CD4-positive, alpha-beta memory T cell (primary cell): ENCODE measurements around the gene WASL. TPM values are rescaled to one million over a fixed set of nuclear protein-coding genes. Genes with fewer than 3 reads are reported as not detected.

Source experiments
- CTCF ChIA-PET: fragments of 350-600 bp; sonication (Branson Sonifier 250); formaldehyde crosslinking; loops from one replicate; lab custom pipeline; 2021; ENCODE audit warnings: inconsistent platforms; ENCODE audit not compliant: partially characterized antibody; lab: Charles Lee
- POLR2A ChIA-PET: fragments of 350-600 bp; sonication (Branson Sonifier 250); formaldehyde crosslinking; loops from one replicate; lab custom pipeline; 2021; ENCODE audit not compliant: partially characterized antibody; lab: Charles Lee
- DNase-seq, 5 donors: peaks; one replicate each; pipeline versions ENCODE4 v3.0.0 to v3.0.0-alpha.2; 2020 to 2022; ENCODE audit warnings: mixed read lengths in 1 of 5
- H3K27ac ChIP-seq: one replicate; pipeline ENCODE4 v1.7.0; 2013; ENCODE audit warnings: low read depth, low read length
- H3K27me3 ChIP-seq: 2 replicates; pipeline ENCODE4 v1.7.0; 2013; ENCODE audit warnings: mild to moderate bottlenecking, low read length, moderate library complexity; ENCODE audit not compliant: insufficient read depth
- H3K36me3 ChIP-seq: 2 replicates; pipeline ENCODE4 v1.7.0; 2013; ENCODE audit warnings: mild to moderate bottlenecking, low read length, moderate library complexity; ENCODE audit not compliant: insufficient read depth
- H3K4me1 ChIP-seq: 2 replicates; pipeline ENCODE4 v1.7.0; 2013; ENCODE audit warnings: mild to moderate bottlenecking, low read length, moderate library complexity; ENCODE audit not compliant: insufficient read depth
- H3K4me3 ChIP-seq, 2 donors: one replicate each; pipeline ENCODE4 v1.7.0; 2013; ENCODE audit warnings: low read length in 2 of 2, mild to moderate bottlenecking in 1 of 2
- H3K9me3 ChIP-seq, 2 donors: one replicate each; pipeline ENCODE4 v1.7.0; 2013; ENCODE audit warnings: low read length in 2 of 2, control low read depth in 1 of 2; ENCODE audit not compliant: control insufficient read depth in 1 of 2
- H3K27ac Mint-ChIP-seq, 7 donors: one replicate each; pipeline ENCODE4 v1.8.0; 2020 to 2021; ENCODE audit warnings: mixed read lengths in 7 of 7, mild to moderate bottlenecking in 6 of 7, inconsistent platforms in 3 of 7, moderate library complexity in 3 of 7
- H3K27me3 Mint-ChIP-seq, 2 donors: one replicate each; pipeline ENCODE4 v1.8.0; 2020 to 2021; ENCODE audit warnings: mixed read lengths in 2 of 2
- H3K36me3 Mint-ChIP-seq, 2 donors: one replicate each; pipeline ENCODE4 v1.8.0; 2020 to 2021; ENCODE audit warnings: mixed read lengths in 2 of 2, inconsistent platforms in 1 of 2, mild to moderate bottlenecking in 1 of 2
- H3K4me1 Mint-ChIP-seq, 4 donors: one replicate each; pipeline ENCODE4 v1.8.0; 2020 to 2021; ENCODE audit warnings: mixed read lengths in 4 of 4, mild to moderate bottlenecking in 1 of 4
- H3K4me3 Mint-ChIP-seq, 8 donors: one replicate each; pipeline ENCODE4 v1.8.0; 2020 to 2021; ENCODE audit warnings: mixed read lengths in 8 of 8, mild to moderate bottlenecking in 7 of 8, moderate library complexity in 6 of 8, inconsistent platforms in 3 of 8
- H3K9me3 Mint-ChIP-seq, 8 donors: one replicate each; pipeline ENCODE4 v1.8.0; 2020 to 2021; ENCODE audit warnings: mixed read lengths in 8 of 8, mild to moderate bottlenecking in 5 of 8, inconsistent platforms in 3 of 8, moderate library complexity in 1 of 8
- intact Hi-C: fragments of 100-400 bp; cut with micrococcal nuclease; formaldehyde crosslinking; loops from one replicate; pipeline ENCODE4 v1.15.1; 2023
- polyA plus RNA-seq, 2 donors: library from polyadenylated mRNA; unstranded; fragments of 300-500 nt; fragmentation: Illumina TruSeq; gene quantifications; one replicate each; pipeline ENCODE4 v1.2.3, GENCODE V29; 2021
- total RNA-seq, 2 experiments: library from RNA; stranded (reverse); gene quantifications; one replicate each; pipeline ENCODE4 v1.2.3, GENCODE V29; 2021

The WASL gene
- total and polyA plus RNA-seq, 4 experiments from 2014 or later, result 1.9 to 13.5 (median 7.8) TPM

GRCh38 chr7:123647106-123647730 lies 101.6 kb downstream of the WASL start:
- Mint-ChIP-seq H3K9me3 (no peaks in the 10 kb centered on the region), H3K27ac (no peak overlapping the region), H3K27me3 (peaks cover 8 to 17% of the 10 kb centered on the region in 2 donors), H3K4me1 (no peaks in the 10 kb centered on the region), H3K36me3 (no peaks in the 10 kb centered on the region), H3K4me3 (no peak overlapping the region)
- Histone ChIP-seq H3K27ac (no peak overlapping the region), H3K4me1 (no peaks in the 10 kb centered on the region), H3K4me3 (no peak overlapping the region), H3K9me3 (no peaks in the 10 kb centered on the region), H3K36me3 (no peaks in the 10 kb centered on the region), H3K27me3 (peaks cover under 1% of the 10 kb centered on the region)
- CTCF ChIA-PET, result interaction anchor here (2.6 kb wide), 1 partner anchor 23 kb away, joined by 5 read pairs; no protein-coding TSS in a partner anchor
- intact Hi-C loops, result no loop called here
- POLR2A ChIA-PET, result no interaction called here
- no peak for DNase-seq

GRCh38 chr7:123645516-123645915 lies 103.3 kb downstream of the WASL start:
- no peak overlapping the region for H3K27ac ChIP-seq
- Mint-ChIP-seq H3K27me3 (peaks cover 8 to 15% of the 10 kb centered on the region in 2 donors), H3K4me3 (no peak overlapping the region), H3K36me3 (no peaks in the 10 kb centered on the region), H3K4me1 (no peaks in the 10 kb centered on the region), H3K9me3 (no peaks in the 10 kb centered on the region), H3K27ac (no peak overlapping the region)
- H3K9me3 ChIP-seq, result no peaks in the 10 kb centered on the region
- no peaks in the 10 kb centered on the region for H3K36me3 ChIP-seq
- no peak overlapping the region for H3K4me3 ChIP-seq
- CTCF ChIA-PET, result interaction anchor here (0.7 to 3.4 kb wide), 4 partner anchors 9 to 220 kb away, joined by 3 to 8 read pairs (median 4); partner anchors contain the start of gene LMOD2
- peaks cover 5% of the 10 kb centered on the region for H3K27me3 ChIP-seq
- intact Hi-C loops, result no loop called here
- POLR2A ChIA-PET, result no interaction called here
- no peaks in the 10 kb centered on the region for H3K4me1 ChIP-seq
- DNase-seq, result no peak

GRCh38 chr7:123643495-123644441 lies 105.0 kb downstream of the WASL start:
- no peaks in the 10 kb centered on the region for H3K9me3 Mint-ChIP-seq

GRCh38 chr7:123641901-123642300 lies 106.9 kb downstream of the WASL start:
- Mint-ChIP-seq H3K36me3 (no peaks in the 10 kb centered on the region), H3K27me3 (peaks cover 12 to 25% of the 10 kb centered on the region in 2 donors), H3K4me3 (no peak overlapping the region), H3K4me1 (no peaks in the 10 kb centered on the region), H3K27ac (no peak overlapping the region), H3K9me3 (peaks cover 0 to 1% (median 0%) of the 10 kb centered on the region in 8 donors)
- no peak overlapping the region for H3K27ac ChIP-seq
- H3K27me3 ChIP-seq, result peaks cover 5% of the 10 kb centered on the region
- POLR2A ChIA-PET, result no interaction called here
- intact Hi-C loops, result no loop called here
- H3K4me1 ChIP-seq, result no peaks in the 10 kb centered on the region
- no peak for DNase-seq
- CTCF ChIA-PET, result no interaction called here
- no peak overlapping the region for H3K4me3 ChIP-seq
- H3K36me3 ChIP-seq, result no peaks in the 10 kb centered on the region
- H3K9me3 ChIP-seq, result no peaks in the 10 kb centered on the region

More at GRCh38 chr7:123643495-123644441, 105.0 kb downstream of the WASL start:
- no peak for DNase-seq
- Histone ChIP-seq H3K4me1 (no peaks in the 10 kb centered on the region), H3K4me3 (no peak overlapping the region), H3K9me3 (no peaks in the 10 kb centered on the region), H3K27me3 (peaks cover 5% of the 10 kb centered on the region), H3K36me3 (no peaks in the 10 kb centered on the region), H3K27ac (no peak overlapping the region)
- peaks cover 8 to 14% of the 10 kb centered on the region in 2 donors for H3K27me3 Mint-ChIP-seq
- intact Hi-C loops, result no loop called here
- H3K36me3 Mint-ChIP-seq, result no peaks in the 10 kb centered on the region
- no peak overlapping the region for H3K27ac Mint-ChIP-seq
- H3K4me1 Mint-ChIP-seq, result no peaks in the 10 kb centered on the region
- ChIA-PET POLR2A (no interaction called here), CTCF (interaction anchor here (0.7 to 3.4 kb wide), 5 partner anchors 8 to 221 kb away, joined by 3 to 8 read pairs (median 4); partner anchors contain the start of gene LMOD2)
- no peak overlapping the region for H3K4me3 Mint-ChIP-seq

- Histone ChIP-seq H3K36me3 (no peaks in the 10 kb centered on the region), H3K27ac (no peak overlapping the region), H3K4me1 (no peaks in the 10 kb centered on the region), H3K9me3 (no peaks in the 10 kb centered on the region), H3K4me3 (no peak overlapping the region), H3K27me3 (peaks cover 5% of the 10 kb centered on the region)
- no peak for DNase-seq
- ChIA-PET CTCF (no interaction called here), POLR2A (no interaction called here)
- intact Hi-C loops, result no loop called here
- peaks cover 12 to 21% of the 10 kb centered on the region in 2 donors for H3K27me3 Mint-ChIP-seq
- no peak overlapping the region for H3K27ac Mint-ChIP-seq
- H3K4me3 Mint-ChIP-seq, result no peak overlapping the region
- H3K4me1 Mint-ChIP-seq, result no peaks in the 10 kb centered on the region
- H3K9me3 Mint-ChIP-seq, result peaks cover 0 to 1% (median 0%) of the 10 kb centered on the region in 8 donors
- no peaks in the 10 kb centered on the region for H3K36me3 Mint-ChIP-seq
These were observed 108.2 kb downstream of the WASL start for GRCh38 chr7:123640583-123640982.

- CTCF ChIA-PET, result interaction anchor here (1.4 kb wide), 1 partner anchor 15 kb away, joined by 4 read pairs; no protein-coding TSS in a partner anchor
- DNase-seq, result no peak
- H3K4me1 ChIP-seq, result no peaks in the 10 kb centered on the region
- H3K36me3 ChIP-seq, result no peaks in the 10 kb centered on the region
- intact Hi-C loops, result no loop called here
- no peak overlapping the region for H3K27ac ChIP-seq
- Mint-ChIP-seq H3K27ac (no peak overlapping the region), H3K9me3 (peaks cover 0 to 1% (median 0%) of the 10 kb centered on the region in 8 donors), H3K4me1 (no peaks in the 10 kb centered on the region), H3K36me3 (no peaks in the 10 kb centered on the region), H3K4me3 (no peak overlapping the region), H3K27me3 (peaks cover 12 to 21% of the 10 kb centered on the region in 2 donors)
- H3K27me3 ChIP-seq, result peaks cover 5% of the 10 kb centered on the region
- no peak overlapping the region for H3K4me3 ChIP-seq
- H3K9me3 ChIP-seq, result no peaks in the 10 kb centered on the region
- POLR2A ChIA-PET, result no interaction called here
These were observed 109.2 kb downstream of the WASL start for GRCh38 chr7:123639631-123640030.

GRCh38 chr7:123637878-123638277 lies 110.9 kb downstream of the WASL start:
- no peaks in the 10 kb centered on the region for H3K4me1 ChIP-seq
- H3K36me3 Mint-ChIP-seq, result no peaks in the 10 kb centered on the region
- H3K27me3 Mint-ChIP-seq, result peaks cover 9 to 20% of the 10 kb centered on the region in 2 donors
- no peaks in the 10 kb centered on the region for H3K36me3 ChIP-seq
- H3K4me3 ChIP-seq, result no peak overlapping the region
- H3K27me3 ChIP-seq, result peaks cover 5% of the 10 kb centered on the region
- H3K27ac ChIP-seq, result no peak overlapping the region
- no peak overlapping the region for H3K4me3 Mint-ChIP-seq
- H3K4me1 Mint-ChIP-seq, result no peaks in the 10 kb centered on the region
- H3K9me3 Mint-ChIP-seq, result peaks cover 0 to 1% (median 0%) of the 10 kb centered on the region in 8 donors
- H3K9me3 ChIP-seq, result no peaks in the 10 kb centered on the region
- POLR2A ChIA-PET, result no interaction called here
- CTCF ChIA-PET, result interaction anchor here (2.3 kb wide), 1 partner anchor 13 kb away, joined by 12 read pairs; no protein-coding TSS in a partner anchor
- intact Hi-C loops, result no loop called here
- DNase-seq, result no peak
- no peak overlapping the region for H3K27ac Mint-ChIP-seq
